HG02763 (cell line): ENCODE results near the gene MACROD2.
A peak's percentile ranks its signal among the peaks of the same experiment; 100 is the strongest.

ENCODE experiments used
- ATAC-seq: cut with Tn5 transposase; IDR thresholded peaks from one replicate; pipeline ENCODE4 v1.9.1; 2021; ENCODE audit warnings: mild to moderate bottlenecking, moderate library complexity; ENCODE audit not compliant: unreplicated experiment

Gene MACROD2

DNA sequence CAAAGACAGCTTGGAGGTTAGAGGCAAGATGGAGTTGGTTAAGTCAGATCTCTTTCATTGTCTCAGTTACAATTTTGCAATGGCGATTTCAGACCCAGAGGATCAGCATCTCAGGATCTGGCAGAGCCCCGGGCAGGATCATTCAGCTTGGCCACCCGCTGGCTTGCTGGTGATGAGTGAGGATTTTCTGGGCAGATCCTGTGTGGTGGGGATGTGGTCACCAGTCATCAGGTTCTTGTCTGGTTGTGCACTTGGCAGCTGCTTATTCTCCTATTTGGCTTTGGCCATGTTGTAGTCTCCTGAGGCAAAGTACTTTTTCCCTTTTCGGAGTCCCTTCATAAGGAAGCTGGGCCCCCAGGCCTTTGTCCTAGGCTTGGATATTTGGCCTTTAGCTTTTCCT, 1624.0 kb downstream of the MACROD2 start:
- no peak for ATAC-seq

DNA sequence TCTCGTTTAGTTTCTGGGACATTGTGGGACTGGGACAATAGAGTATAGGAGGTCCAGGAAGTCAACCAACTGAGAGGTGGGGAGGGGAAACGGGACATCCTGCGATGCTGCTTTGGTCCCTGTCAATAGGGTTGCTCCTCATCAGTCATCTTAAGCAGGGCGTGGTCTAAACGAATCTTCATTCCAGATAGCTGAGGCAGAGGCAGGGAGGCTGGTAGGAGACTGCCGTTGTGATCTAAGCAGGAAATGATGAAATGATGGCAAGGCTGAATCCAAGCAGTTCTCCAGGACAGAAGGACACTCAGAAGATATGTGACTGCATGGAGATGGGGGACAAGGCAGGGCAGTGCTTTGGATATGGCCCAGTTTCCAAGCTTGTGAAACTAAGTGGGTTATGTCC, 1624.5 kb downstream of the MACROD2 start:
- ATAC-seq = no peak

DNA sequence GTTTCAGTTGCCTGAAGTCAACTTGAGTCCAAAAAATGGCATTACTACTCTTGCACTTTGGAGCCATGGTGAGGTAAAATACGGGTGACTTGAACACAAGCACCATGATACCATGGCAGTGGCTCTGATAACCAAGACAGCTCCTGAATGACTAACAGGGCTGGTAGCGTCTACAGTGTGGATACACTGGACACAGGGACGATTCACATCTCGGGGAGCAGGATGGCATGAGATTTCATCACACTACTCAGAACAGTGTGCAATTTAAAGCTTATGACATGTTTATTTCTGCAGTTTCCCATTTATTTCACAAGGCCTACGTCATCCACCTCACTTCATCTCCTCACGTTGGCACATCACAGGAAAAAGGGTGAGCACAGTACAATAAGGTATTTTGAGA, 1627.1 kb downstream of the MACROD2 start:
- ATAC-seq = no peak

DNA sequence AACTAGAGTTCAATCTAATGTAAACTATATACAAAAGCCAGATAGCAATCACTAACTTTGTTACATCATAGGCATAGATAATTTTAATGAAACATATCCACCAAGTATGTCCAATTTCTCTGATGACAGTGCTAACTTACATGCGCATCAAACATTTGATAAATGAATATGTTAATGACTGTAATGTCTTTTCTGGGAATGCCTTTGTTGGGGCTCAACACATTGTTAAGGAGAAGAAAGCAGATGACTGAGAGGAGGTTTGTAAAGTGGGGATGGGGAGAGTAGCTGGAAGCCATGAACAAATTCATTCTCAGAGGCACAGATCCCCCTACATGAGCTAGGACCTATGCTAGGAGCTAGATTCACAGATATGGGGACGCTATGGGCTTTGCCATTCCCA, 1627.9 kb downstream of the MACROD2 start:
- no peak for ATAC-seq

GRCh38 chr20:15625981-15626380, 1630.7 kb downstream of the MACROD2 start:
- ATAC-seq = no peak

GRCh38 chr20:15627089-15627488, 1631.8 kb downstream of the MACROD2 start:
- no peak for ATAC-seq

DNA sequence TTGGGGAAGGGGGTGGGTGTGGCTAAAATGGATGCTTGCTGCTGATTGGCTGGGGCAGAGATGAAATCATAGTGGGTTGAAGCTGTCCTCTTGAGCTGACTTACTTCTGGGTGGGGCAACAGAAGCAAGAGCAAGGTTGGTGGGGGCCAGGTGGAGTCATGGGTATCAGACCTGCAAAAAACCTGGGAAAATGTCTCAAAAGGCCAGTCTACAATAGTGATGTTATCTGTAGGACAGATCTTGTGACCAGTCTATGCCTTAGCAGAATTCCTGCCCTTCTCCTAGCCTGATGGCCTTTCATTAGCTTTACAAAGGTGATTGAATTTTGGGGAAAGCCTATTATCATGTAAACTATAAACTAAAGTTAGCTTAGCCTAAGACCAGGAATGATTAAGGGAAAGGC, 1632.2 kb downstream of the MACROD2 start:
- ATAC-seq = no peak

DNA sequence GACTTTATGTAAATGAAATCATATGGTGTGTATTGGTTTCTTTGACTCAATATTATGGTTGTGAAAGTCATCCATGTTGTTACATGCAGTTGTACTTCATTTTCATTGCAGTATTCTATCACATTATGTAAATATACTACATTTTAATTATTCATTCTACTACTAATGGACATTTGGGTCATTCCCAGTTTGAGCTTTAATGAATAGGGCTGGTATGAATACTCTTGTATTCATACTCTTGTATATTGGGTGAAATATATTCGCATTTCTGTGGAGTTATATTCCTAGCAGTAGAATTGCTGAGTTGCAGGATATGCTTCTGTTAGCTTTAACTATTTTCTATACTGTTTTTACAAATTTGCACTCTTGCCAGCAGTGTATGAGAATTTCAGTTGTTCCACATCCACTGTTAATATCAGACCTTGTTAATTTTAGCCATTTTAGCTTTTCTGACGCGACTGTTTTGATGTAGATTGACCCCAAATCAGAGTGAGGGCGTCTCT, 1633.6 kb downstream of the MACROD2 start:
- ATAC-seq = no peak

GRCh38 chr20:15630360-15630759, 1635.0 kb downstream of the MACROD2 start:
- ATAC-seq = no peak

DNA sequence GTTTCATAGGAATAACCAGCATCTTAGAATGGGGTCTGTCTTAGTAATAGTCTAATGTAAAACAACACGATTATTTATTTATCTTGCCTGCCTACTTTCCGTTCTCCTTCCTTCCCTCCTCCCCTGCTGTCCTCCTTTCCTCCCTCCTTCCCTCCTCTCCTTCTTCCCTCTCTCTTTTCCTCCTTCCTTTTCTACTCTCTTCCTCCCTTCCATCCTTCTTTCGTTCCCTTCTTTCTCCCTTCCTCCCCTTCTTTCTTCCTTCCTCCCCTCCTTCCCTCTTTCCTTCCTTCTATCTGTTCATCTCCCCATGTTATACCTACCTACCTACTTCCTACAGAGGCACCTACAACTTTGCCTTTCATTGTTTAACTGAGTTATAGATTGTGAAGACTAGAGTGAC, 1637.4 kb downstream of the MACROD2 start:
- ATAC-seq = no peak

DNA sequence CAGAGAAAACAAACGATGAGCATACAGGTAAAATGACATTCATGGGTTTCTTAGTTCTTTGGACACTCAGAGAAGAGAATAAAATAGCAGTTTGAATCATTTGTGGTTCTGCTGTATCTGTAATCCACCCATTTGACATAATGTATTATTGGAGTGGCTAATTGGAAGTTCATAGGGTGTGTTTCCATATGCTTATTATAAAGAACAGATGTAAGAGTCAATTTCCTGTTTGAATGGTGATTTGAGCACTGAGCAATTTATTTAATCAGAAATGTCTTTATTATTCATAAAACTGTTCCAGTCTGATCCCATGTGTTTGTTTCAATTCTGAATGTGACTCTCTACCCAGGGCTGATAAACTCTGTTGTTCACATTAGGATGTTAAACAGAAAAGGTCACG, 1638.8 kb downstream of the MACROD2 start:
- no peak for ATAC-seq

- no peak for ATAC-seq
Observed at GRCh38 chr20:15637546-15637945, 1642.2 kb downstream of the MACROD2 start.

GRCh38 chr20:15637950-15638754, 1642.8 kb downstream of the MACROD2 start:
- ATAC-seq = no peak

GRCh38 chr20:15638816-15639215, 1643.5 kb downstream of the MACROD2 start:
- no peak for ATAC-seq

- no peak for ATAC-seq
Observed at GRCh38 chr20:15639839-15640238, 1644.5 kb downstream of the MACROD2 start.

DNA sequence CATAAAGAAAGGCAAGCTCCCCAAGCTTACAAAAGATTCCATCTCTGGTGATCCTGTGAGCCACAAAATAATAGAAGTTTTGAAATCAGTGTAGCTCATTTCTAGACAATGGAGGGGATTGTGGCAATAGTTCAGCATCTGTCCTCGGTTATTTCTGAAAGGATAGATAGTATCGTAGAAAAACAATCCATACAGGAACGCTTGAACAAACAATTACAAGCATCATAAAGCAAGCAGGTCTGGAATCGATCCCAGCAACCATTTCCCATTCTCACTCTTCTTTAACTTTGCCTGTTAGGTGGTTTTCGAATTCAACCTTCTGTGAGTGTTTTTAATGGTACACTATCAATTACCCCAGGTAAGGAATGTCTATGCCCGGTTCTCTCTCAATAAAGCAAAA, 1646.8 kb downstream of the MACROD2 start:
- ATAC-seq = no peak

DNA sequence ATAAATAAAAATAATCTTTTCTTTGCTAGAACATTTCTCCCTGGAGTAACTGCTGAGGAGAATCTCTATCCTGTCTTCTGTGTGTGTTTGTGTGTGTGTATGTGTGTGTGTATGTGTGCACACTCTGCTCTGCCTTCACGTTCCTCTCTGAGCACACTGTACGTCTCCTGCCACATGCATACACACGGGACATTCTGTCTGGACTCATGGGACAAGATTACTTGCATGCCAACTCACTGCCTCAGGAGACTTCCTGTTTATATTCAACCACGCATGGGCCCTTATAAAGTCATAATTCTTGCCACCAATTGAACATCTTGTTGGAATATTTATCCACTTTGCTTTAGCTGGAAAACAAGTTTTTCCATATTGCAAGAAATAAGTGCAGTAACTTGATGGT, 1647.4 kb downstream of the MACROD2 start:
- ATAC-seq = no peak

- no peak for ATAC-seq
Observed at GRCh38 chr20:15643713-15644112, 1648.4 kb downstream of the MACROD2 start.

DNA sequence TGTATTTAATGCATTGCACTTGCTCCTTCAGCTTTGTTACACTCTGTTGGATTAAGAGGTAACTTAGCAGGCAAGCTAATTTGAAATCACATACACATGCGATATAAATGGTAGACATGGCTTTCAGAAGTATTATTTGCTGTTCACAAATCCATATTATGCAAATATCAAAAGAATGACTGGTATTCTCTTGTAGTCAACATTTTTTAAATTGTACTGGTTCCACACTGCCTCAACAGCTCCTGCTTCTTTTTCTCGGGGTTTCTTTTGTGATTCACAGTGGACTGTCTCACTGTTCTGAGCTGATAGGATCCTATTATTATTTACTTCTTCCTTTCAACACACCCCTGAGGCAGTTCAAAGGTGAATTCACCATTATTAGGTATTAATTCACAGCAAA, 1650.5 kb downstream of the MACROD2 start:
- no peak for ATAC-seq

DNA sequence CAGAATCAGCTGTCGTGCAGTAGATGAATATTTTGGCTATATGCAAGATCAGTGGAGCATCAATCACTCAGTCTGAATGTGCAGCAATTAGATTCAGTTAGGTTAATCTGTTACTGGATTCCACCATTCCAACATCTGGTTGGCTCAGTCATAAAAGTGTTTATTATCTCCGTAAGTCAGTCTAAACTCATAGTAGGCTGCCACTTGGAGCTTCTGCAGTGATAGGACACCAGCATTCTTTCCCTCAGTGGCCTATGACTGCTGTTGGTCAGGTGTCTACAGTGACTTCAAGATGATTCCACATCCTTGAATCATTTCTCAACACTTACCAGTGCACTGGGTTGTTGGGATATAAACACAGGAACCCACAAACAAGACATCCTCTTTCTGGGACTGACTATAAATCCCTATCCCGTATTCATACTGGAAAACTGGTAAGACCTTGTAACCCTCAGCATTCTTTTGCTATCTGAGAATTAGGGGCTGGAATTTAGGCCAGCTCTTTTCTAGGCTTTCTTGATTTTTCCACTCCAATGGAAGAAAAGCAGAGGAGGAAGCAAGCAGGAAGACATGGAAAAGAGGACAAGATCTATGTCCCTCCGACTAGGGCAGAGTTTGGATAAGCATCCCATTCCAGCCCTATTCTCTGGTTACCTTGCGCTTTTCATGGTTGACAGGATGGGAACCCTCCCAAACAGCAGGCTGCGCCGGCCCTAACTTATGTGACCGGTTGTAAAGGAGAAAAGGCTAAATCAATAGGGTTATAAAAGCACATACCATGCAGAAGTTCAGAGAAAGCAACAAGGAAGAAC, 1658.3 kb downstream of the MACROD2 start:
- no peak for ATAC-seq

GRCh38 chr20:15654208-15654649, 1658.9 kb downstream of the MACROD2 start:
- ATAC-seq = peak; percentile 97

DNA sequence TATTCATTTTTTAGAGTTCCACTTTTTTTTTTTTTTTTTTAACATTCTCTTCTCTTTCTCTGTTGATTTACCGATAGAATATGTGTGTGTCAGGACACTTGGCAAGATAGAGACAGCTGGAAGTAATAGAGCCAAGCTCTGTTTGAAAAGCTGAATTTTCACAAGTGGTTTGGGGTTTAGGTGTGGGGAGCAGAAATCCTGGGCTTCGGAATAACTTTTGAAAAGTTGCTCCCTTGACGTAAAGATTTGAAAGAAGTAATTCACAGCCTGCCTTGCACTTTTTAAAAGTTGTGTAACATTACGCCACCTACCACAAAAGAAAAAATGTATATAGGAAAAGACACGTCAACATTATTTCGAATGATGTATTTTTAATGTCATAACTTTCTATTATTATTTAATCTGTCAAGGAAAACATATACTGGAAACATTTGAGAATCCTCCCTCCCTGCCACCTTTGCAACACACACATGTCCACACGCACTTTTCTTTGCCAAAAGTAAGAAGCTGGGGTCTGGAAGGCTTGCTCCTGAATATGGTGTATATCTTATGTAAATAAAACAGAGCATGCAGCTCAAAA, 1660.1 kb downstream of the MACROD2 start:
- ATAC-seq = no peak
